Smooth muscle cell (in vitro differentiated cells): ENCODE data around the gene RABGGTA. TPM values are rescaled to one million over a fixed set of nuclear protein-coding genes. Genes with fewer than 3 reads are reported as not detected.

Experiments
- DNase-seq: peaks from one replicate; lab custom pipeline; 2025; ENCODE audit not compliant: unreplicated experiment; lab: John Stamatoyannopoulos, UW
- H2AFZ ChIP-seq: fragments of 200-600 bp; sonication (generic); 2 replicates; pipeline ENCODE4 v1.6.0; 2016; ENCODE audit warnings: antibody characterized with exemption, low read depth, mild to moderate bottlenecking
- H3F3A ChIP-seq: fragments of 200-600 bp; sonication (generic); 2 replicates; pipeline ENCODE4 v1.6.0; 2017; ENCODE audit warnings: antibody characterized with exemption, low read depth
- H3K27ac ChIP-seq: fragments of 200-600 bp; sonication (generic); 2 replicates; pipeline ENCODE4 v1.5.1; 2016; ENCODE audit warnings: low read depth, mild to moderate bottlenecking
- H3K27me3 ChIP-seq: fragments of 200-600 bp; sonication (generic); 2 replicates; pipeline ENCODE4 v1.6.1; 2016; ENCODE audit warnings: low read depth, mild to moderate bottlenecking
- H3K36me3 ChIP-seq: fragments of 200-600 bp; sonication (generic); 2 replicates; pipeline ENCODE4 v1.5.1; 2016; ENCODE audit warnings: low read depth
- H3K4me1 ChIP-seq: fragments of 200-600 bp; sonication (generic); 2 replicates; pipeline ENCODE4 v1.5.1; 2016; ENCODE audit warnings: low read depth
- H3K4me2 ChIP-seq: fragments of 200-600 bp; sonication (generic); 2 replicates; pipeline ENCODE4 v1.6.0; 2016; ENCODE audit warnings: mild to moderate bottlenecking
- H3K4me3 ChIP-seq: fragments of 200-600 bp; sonication (generic); 2 replicates; pipeline ENCODE4 v1.5.1; 2016; ENCODE audit warnings: mild to moderate bottlenecking
- H3K79me2 ChIP-seq: fragments of 200-600 bp; sonication (generic); 2 replicates; pipeline ENCODE4 v1.6.0; 2016; ENCODE audit warnings: low read depth, mild to moderate bottlenecking
- H3K9ac ChIP-seq: fragments of 200-600 bp; sonication (generic); 2 replicates; pipeline ENCODE4 v1.6.0; 2016; ENCODE audit warnings: low read depth
- H3K9me3 ChIP-seq: fragments of 200-600 bp; sonication (generic); replicated peaks from 2 replicates; pipeline ENCODE4 v1.5.1; 2016; ENCODE audit warnings: low read depth
- H4K20me1 ChIP-seq: fragments of 200-600 bp; sonication (generic); 2 replicates; pipeline ENCODE4 v1.6.0; 2016; ENCODE audit warnings: low read depth
- WGBS: methylation state at CpG from one replicate; pipeline ENCODE4 v1.1.7; 2016; ENCODE audit warnings: low lambda C conversion rate; 5-methylcytosine and 5-hydroxymethylcytosine counted together
- polyA plus RNA-seq: library from polyadenylated mRNA; unstranded; fragments of >200 nt; fragmentation: Nextera tagmentation; extraction: Ambion mirVana; gene quantifications from 2 replicates; pipeline ENCODE4 v1.2.1, GENCODE V29; 2016
- total RNA-seq: library from RNA; depleted of rRNA; stranded (reverse); fragments of >200 nt; gene quantifications from 2 replicates; pipeline ENCODE4 v1.2.3, GENCODE V29; 2014
- TF ChIP-seq, protein P1 (sequence below): fragments of 200-600 bp; sonication (generic); IDR thresholded peaks from 2 replicates; pipeline ENCODE4 v1.5.1; 2017; ENCODE audit warnings: borderline replicate concordance, mild to moderate bottlenecking, antibody characterized with exemption; ENCODE audit not compliant: insufficient read depth, poor library complexity, severe bottlenecking

The RABGGTA gene
- total and polyA plus RNA-seq, 2 experiments from 2014 or later = 18.5 to 33.4 TPM

GRCh38 chr14:24253936-24254335 is 17.5 kb downstream of the RABGGTA start:
- TF ChIP-seq, protein P1, sequence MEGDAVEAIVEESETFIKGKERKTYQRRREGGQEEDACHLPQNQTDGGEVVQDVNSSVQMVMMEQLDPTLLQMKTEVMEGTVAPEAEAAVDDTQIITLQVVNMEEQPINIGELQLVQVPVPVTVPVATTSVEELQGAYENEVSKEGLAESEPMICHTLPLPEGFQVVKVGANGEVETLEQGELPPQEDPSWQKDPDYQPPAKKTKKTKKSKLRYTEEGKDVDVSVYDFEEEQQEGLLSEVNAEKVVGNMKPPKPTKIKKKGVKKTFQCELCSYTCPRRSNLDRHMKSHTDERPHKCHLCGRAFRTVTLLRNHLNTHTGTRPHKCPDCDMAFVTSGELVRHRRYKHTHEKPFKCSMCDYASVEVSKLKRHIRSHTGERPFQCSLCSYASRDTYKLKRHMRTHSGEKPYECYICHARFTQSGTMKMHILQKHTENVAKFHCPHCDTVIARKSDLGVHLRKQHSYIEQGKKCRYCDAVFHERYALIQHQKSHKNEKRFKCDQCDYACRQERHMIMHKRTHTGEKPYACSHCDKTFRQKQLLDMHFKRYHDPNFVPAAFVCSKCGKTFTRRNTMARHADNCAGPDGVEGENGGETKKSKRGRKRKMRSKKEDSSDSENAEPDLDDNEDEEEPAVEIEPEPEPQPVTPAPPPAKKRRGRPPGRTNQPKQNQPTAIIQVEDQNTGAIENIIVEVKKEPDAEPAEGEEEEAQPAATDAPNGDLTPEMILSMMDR = no peak
- no peak overlapping the region for H2AFZ ChIP-seq
- no peaks in the 10 kb centered on the region for H3K79me2 ChIP-seq
- H4K20me1 ChIP-seq = no peaks in the 10 kb centered on the region
- H3K4me1 ChIP-seq = peaks cover 4% of the 10 kb centered on the region
- H3F3A ChIP-seq = no peaks in the 10 kb centered on the region
- DNase-seq = no peak
- H3K4me2 ChIP-seq = no peak overlapping the region
- 90% methylated on average over 7 of the region's 7 CpGs for WGBS
- no peaks in the 10 kb centered on the region for H3K36me3 ChIP-seq
- no peak overlapping the region for H3K4me3 ChIP-seq
- H3K9me3 ChIP-seq = no peaks in the 10 kb centered on the region
- H3K27me3 ChIP-seq = no peaks in the 10 kb centered on the region
- no peak overlapping the region for H3K9ac ChIP-seq
- no peak overlapping the region for H3K27ac ChIP-seq

DNA sequence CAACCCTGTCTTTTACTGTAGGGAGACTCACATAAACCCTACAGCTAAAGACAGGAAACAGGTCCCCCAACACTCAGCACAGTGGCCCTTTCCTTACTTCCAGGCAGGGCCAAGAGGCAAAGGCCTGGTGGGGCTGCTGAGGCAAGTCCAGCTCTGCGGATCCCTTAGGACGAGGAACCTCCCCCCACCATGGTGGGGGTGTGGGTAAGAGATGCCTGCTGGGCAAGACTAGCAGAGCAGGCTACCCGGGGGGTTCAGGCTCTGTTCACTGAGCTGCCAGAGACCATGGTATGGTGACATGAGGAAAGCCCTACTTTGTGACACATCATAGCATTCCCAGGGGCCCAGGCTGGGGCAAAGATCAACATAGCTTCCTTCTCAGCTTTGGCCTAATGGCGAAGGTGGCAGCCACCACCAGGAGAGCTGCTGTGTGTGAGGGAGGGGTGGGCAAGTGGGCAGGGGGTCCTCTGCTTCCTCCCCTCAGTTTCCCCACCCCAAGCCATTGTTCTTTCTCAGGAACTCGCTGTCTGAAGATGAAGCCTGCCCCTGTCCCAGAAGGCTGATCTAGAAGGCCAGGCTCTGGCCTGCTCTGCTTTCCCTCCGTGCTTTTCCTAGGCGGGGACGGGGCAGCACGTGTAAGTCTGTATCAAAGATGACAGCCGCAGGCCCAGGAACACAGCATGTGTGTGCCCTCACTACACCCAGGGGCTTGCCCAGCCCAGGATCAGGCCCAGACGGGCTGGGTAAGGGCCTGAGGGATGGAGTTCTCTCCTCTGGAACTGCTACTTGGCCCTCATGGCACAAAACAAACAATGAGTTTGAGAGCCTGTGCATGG is 18.9 kb downstream of the RABGGTA start:
- H3K79me2 ChIP-seq = no peaks in the 10 kb centered on the region
- 87% methylated on average over 11 of the region's 11 CpGs for WGBS
- H3K27me3 ChIP-seq = no peaks in the 10 kb centered on the region
- DNase-seq = no peak
- H3K4me3 ChIP-seq = no peak overlapping the region
- no peak overlapping the region for H2AFZ ChIP-seq
- peak overlapping the region; percentile 32 for H3K4me2 ChIP-seq
- no peaks in the 10 kb centered on the region for H3F3A ChIP-seq
- peak overlapping the region; percentile 90 for H3K27ac ChIP-seq
- TF ChIP-seq, protein P1 = no peak
- no peaks in the 10 kb centered on the region for H3K36me3 ChIP-seq
- H4K20me1 ChIP-seq = no peaks in the 10 kb centered on the region
- peaks cover 4% of the 10 kb centered on the region for H3K4me1 ChIP-seq
- no peaks in the 10 kb centered on the region for H3K9me3 ChIP-seq
- H3K9ac ChIP-seq = peak overlapping the region; percentile 67

- no peak overlapping the region for H2AFZ ChIP-seq
- peak overlapping the region; percentile 67 for H3K9ac ChIP-seq
- H3K36me3 ChIP-seq = no peaks in the 10 kb centered on the region
- no peaks in the 10 kb centered on the region for H4K20me1 ChIP-seq
- peak overlapping the region; percentile 90 for H3K27ac ChIP-seq
- WGBS = 59% methylated on average over 1 of the region's 1 CpG
- H3K9me3 ChIP-seq = no peaks in the 10 kb centered on the region
- H3K27me3 ChIP-seq = no peaks in the 10 kb centered on the region
- no peak for DNase-seq
- H3F3A ChIP-seq = no peaks in the 10 kb centered on the region
- H3K79me2 ChIP-seq = no peaks in the 10 kb centered on the region
- H3K4me1 ChIP-seq = peaks cover 4% of the 10 kb centered on the region
- H3K4me3 ChIP-seq = no peak overlapping the region
- TF ChIP-seq, protein P1 = peak; percentile 11
- peak overlapping the region; percentile 32 for H3K4me2 ChIP-seq
Observed at GRCh38 chr14:24251880-24252288, 19.5 kb downstream of the RABGGTA start.
